ENCODE results near the gene ATP13A5. TPM values are rescaled to one million over a fixed set of nuclear protein-coding genes. Genes with fewer than 3 reads are reported as not detected.

The ATP13A5 gene
- total and polyA plus RNA-seq, 2 of the 8 experiments (the other 6 are each of a cell fraction or from before 2014, with no cell fraction given), result not detected

GRCh38 chr3:193292386-193292785 is 86.2 kb downstream of the ATP13A5 start (continued):
- TF ChIP-seq, protein P1, sequence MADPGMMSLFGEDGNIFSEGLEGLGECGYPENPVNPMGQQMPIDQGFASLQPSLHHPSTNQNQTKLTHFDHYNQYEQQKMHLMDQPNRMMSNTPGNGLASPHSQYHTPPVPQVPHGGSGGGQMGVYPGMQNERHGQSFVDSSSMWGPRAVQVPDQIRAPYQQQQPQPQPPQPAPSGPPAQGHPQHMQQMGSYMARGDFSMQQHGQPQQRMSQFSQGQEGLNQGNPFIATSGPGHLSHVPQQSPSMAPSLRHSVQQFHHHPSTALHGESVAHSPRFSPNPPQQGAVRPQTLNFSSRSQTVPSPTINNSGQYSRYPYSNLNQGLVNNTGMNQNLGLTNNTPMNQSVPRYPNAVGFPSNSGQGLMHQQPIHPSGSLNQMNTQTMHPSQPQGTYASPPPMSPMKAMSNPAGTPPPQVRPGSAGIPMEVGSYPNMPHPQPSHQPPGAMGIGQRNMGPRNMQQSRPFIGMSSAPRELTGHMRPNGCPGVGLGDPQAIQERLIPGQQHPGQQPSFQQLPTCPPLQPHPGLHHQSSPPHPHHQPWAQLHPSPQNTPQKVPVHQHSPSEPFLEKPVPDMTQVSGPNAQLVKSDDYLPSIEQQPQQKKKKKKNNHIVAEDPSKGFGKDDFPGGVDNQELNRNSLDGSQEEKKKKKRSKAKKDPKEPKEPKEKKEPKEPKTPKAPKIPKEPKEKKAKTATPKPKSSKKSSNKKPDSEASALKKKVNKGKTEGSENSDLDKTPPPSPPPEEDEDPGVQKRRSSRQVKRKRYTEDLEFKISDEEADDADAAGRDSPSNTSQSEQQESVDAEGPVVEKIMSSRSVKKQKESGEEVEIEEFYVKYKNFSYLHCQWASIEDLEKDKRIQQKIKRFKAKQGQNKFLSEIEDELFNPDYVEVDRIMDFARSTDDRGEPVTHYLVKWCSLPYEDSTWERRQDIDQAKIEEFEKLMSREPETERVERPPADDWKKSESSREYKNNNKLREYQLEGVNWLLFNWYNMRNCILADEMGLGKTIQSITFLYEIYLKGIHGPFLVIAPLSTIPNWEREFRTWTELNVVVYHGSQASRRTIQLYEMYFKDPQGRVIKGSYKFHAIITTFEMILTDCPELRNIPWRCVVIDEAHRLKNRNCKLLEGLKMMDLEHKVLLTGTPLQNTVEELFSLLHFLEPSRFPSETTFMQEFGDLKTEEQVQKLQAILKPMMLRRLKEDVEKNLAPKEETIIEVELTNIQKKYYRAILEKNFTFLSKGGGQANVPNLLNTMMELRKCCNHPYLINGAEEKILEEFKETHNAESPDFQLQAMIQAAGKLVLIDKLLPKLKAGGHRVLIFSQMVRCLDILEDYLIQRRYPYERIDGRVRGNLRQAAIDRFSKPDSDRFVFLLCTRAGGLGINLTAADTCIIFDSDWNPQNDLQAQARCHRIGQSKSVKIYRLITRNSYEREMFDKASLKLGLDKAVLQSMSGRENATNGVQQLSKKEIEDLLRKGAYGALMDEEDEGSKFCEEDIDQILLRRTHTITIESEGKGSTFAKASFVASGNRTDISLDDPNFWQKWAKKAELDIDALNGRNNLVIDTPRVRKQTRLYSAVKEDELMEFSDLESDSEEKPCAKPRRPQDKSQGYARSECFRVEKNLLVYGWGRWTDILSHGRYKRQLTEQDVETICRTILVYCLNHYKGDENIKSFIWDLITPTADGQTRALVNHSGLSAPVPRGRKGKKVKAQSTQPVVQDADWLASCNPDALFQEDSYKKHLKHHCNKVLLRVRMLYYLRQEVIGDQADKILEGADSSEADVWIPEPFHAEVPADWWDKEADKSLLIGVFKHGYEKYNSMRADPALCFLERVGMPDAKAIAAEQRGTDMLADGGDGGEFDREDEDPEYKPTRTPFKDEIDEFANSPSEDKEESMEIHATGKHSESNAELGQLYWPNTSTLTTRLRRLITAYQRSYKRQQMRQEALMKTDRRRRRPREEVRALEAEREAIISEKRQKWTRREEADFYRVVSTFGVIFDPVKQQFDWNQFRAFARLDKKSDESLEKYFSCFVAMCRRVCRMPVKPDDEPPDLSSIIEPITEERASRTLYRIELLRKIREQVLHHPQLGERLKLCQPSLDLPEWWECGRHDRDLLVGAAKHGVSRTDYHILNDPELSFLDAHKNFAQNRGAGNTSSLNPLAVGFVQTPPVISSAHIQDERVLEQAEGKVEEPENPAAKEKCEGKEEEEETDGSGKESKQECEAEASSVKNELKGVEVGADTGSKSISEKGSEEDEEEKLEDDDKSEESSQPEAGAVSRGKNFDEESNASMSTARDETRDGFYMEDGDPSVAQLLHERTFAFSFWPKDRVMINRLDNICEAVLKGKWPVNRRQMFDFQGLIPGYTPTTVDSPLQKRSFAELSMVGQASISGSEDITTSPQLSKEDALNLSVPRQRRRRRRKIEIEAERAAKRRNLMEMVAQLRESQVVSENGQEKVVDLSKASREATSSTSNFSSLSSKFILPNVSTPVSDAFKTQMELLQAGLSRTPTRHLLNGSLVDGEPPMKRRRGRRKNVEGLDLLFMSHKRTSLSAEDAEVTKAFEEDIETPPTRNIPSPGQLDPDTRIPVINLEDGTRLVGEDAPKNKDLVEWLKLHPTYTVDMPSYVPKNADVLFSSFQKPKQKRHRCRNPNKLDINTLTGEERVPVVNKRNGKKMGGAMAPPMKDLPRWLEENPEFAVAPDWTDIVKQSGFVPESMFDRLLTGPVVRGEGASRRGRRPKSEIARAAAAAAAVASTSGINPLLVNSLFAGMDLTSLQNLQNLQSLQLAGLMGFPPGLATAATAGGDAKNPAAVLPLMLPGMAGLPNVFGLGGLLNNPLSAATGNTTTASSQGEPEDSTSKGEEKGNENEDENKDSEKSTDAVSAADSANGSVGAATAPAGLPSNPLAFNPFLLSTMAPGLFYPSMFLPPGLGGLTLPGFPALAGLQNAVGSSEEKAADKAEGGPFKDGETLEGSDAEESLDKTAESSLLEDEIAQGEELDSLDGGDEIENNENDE (IDR thresholded peaks at IDR 0.05; ENCODE audit: insufficient replicate concordance, low read length), result no peak
